Measurements from ENCODE around the gene KLF6.

DNA sequence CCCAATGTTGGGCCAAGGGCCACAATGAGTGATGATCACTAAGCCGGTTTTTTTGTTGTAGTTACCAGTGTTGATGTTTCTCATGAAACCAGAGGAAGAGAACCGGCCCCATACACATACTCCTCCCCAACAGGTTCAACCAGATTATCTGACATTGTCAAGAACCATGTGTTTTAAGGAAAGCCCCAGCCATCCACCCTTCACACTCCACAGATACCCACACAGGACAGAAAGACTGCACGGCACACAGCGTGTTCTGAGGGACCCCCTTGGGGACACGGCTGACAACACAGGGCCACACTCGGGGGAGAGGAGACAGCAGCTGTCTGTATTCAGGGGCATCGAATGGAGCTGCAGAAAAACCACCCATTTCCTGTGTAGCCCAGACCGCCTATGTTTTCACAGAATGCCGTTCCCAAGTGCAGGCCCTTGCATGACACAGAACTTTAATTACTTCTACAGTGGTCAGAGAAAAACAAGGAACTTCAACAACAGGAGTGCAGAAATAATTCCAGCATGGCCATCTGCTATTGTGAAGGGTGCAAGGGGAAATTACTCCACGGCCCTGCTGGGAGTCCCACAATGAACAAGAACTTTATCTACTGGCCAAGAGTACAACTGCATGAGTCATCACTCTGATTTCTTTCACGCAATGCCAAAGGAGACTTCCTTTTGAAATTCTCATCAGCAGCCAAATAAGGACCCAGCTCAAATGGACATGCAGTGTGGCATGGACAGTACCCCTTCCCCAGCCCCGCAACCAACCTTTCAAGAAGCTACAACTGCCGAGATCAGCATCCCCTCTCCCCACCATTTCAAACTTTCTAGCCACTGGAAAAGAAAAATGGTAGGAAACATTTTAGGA lies 2.3 kb downstream of the KLF6 start:
- TF ChIP-seq CTCF (IDR thresholded peaks at IDR 0.05 in 4 of 5, conservative IDR thresholded peaks at IDR 0.05 in 1 of 5) (no peak), POLR2A (IDR thresholded peaks at IDR 0.05) (peak; percentile 80 to 90)

Measured in gastrocnemius medialis (tissue), 4 donors.